Measurements from ENCODE around the gene MCFD2. TPM values are rescaled to one million over a fixed set of nuclear protein-coding genes. Genes with fewer than 3 reads are reported as not detected.

Gene MCFD2
- total RNA-seq, 4 donors from 2014 or later = 61.9 to 89.5 (median 74.2) TPM

GRCh38 chr2:46921676-46922448 is 6.3 kb upstream of the MCFD2 start:
- no peaks in the 10 kb centered on the region for H3K27me3 ChIP-seq
- H3K36me3 ChIP-seq = no peaks in the 10 kb centered on the region
- peaks cover 0 to 4% (median 1%) of the 10 kb centered on the region in 4 donors for H3K9me3 ChIP-seq
- no peak for DNase-seq (ENCODE audit: extremely low spot score)
- H3K4me3 ChIP-seq = no peak overlapping the region
- TF ChIP-seq EP300 (IDR thresholded peaks at IDR 0.05) = no peak
- TF ChIP-seq, protein P1, sequence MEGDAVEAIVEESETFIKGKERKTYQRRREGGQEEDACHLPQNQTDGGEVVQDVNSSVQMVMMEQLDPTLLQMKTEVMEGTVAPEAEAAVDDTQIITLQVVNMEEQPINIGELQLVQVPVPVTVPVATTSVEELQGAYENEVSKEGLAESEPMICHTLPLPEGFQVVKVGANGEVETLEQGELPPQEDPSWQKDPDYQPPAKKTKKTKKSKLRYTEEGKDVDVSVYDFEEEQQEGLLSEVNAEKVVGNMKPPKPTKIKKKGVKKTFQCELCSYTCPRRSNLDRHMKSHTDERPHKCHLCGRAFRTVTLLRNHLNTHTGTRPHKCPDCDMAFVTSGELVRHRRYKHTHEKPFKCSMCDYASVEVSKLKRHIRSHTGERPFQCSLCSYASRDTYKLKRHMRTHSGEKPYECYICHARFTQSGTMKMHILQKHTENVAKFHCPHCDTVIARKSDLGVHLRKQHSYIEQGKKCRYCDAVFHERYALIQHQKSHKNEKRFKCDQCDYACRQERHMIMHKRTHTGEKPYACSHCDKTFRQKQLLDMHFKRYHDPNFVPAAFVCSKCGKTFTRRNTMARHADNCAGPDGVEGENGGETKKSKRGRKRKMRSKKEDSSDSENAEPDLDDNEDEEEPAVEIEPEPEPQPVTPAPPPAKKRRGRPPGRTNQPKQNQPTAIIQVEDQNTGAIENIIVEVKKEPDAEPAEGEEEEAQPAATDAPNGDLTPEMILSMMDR (IDR thresholded peaks at IDR 0.05) = no peak
- no peak for TF ChIP-seq POLR2AphosphoS5 (IDR thresholded peaks at IDR 0.05)
- TF ChIP-seq POLR2A (IDR thresholded peaks at IDR 0.05; ENCODE audit: low read depth) = no peak
- H3K27ac ChIP-seq (replicated peaks in 1 of 4) = no peak overlapping the region
- 88% methylated on average over 11 of the region's 11 CpGs for WGBS
- H3K4me1 ChIP-seq = peaks cover 2 to 12% (median 6%) of the 10 kb centered on the region in 4 donors
- intact Hi-C loops (cut with DNase I) = no loop called here

GRCh38 chr2:46917628-46918027 is 2.0 kb upstream of the MCFD2 start:
- H3K9me3 ChIP-seq = no peaks in the 10 kb centered on the region
- H3K4me1 ChIP-seq = peaks cover 30 to 43% (median 37%) of the 10 kb centered on the region in 4 donors
- no peak for DNase-seq (ENCODE audit: extremely low spot score)
- intact Hi-C loops (cut with DNase I) = loop anchor here (5.0 to 10.0 kb wide), 2 partner anchors 157 to 405 kb away; no protein-coding TSS in a partner anchor
- no peaks in the 10 kb centered on the region for H3K27me3 ChIP-seq
- no peaks in the 10 kb centered on the region for H3K36me3 ChIP-seq
- H3K27ac ChIP-seq (replicated peaks in 1 of 4) = no peak overlapping the region
- no peak overlapping the region for H3K4me3 ChIP-seq
- TF ChIP-seq, protein P1 (IDR thresholded peaks at IDR 0.05) = no peak
- TF ChIP-seq EP300 (IDR thresholded peaks at IDR 0.05) (no peak), POLR2A (IDR thresholded peaks at IDR 0.05; ENCODE audit: low read depth) (no peak), POLR2AphosphoS5 (IDR thresholded peaks at IDR 0.05) (no peak)

DNA sequence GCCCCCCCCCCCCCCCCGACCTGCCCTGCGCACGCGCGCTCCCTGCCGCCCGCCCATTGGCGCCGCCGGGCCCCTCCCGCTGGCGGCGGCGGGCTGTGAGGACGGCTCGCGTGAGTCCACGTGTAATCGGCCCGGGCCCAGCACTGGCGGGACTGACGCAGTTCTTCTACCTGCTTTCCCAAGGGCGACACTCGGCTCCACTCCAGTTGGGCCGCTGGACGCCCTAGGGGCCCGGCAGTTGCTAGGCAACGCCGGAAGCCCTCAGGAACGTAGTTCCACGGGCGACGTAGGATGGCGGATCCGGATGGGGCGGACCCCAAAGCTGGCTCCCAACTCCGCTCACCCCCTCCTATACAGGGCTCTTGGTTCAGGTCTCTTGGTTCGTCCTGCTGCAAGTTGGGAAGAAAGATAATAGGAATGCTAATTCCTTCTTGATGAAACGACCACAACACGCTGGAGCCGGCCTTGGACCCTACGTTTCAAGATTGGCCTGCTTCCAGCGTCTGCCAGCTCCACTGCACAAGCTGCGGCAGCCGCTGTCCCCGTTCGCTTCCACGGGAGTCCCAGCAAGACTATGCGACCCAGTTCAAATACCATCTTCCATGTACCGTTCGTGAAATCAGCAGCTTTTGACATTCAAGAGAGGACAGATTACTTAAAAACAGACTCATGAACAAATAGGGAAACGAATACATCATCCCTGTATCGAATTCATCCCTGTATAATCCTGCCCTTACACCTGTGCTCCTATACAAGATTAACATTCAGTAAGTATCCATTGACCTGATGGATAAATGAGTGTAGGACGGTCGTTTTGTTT is 415 bp upstream of the MCFD2 start:
- peak overlapping the region; percentile 90 to 100 (median 99) for H3K4me3 ChIP-seq
- TF ChIP-seq, protein P1 (IDR thresholded peaks at IDR 0.05) = no peak
- TF ChIP-seq POLR2AphosphoS5 (IDR thresholded peaks at IDR 0.05) = peak; percentile 80 to 93
- no peaks in the 10 kb centered on the region for H3K9me3 ChIP-seq
- peak overlapping the region; percentile 95 to 99 (median 97) for H3K27ac ChIP-seq (replicated peaks in 1 of 4)
- peaks cover 1 to 6% (median 3%) of the 10 kb centered on the region in 4 donors for H3K36me3 ChIP-seq
- peaks cover 32 to 47% (median 42%) of the 10 kb centered on the region in 4 donors for H3K4me1 ChIP-seq
- intact Hi-C loops (cut with DNase I) = loop anchor here (5.0 to 10.0 kb wide), 2 partner anchors 159 to 406 kb away; no protein-coding TSS in a partner anchor
- DNase-seq (ENCODE audit: extremely low spot score) = peak; percentile 95
- WGBS = under 1% methylated on average over 27 of the region's 55 CpGs
- H3K27me3 ChIP-seq = no peaks in the 10 kb centered on the region

DNA sequence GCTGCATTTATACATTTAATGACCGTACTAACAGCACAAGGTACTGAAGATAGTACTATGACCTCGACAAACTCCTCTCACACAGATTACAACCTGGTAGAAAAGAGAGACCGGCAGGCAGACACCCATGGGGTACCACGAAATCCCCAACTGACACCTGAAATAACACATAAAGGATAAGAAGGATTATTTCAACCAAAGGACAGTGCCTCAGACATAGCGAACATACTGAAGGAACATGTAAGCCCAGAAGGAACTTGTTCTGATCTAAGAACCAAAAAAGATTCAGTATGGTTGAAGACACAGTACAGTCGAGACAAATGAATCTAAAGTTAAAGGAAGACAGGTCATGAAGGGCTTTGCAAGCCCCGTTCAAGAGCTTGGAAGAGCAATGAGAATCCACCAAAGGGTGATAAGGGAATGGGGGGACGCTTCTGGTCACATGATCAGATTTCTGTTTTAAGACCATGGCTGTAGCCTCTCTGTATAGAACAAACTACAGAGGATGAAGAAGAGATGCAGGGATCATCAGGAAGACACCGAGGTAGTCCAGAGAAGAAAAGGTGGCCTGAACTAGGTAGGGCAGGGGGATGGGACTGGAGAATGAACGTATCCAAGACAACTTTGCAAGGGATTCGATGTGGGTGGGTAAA is 902 bp downstream of the MCFD2 start:
- intact Hi-C loops (cut with DNase I) = loop anchor here (5.0 to 10.0 kb wide), 2 partner anchors 160 to 408 kb away; no protein-coding TSS in a partner anchor
- no peak for DNase-seq (ENCODE audit: extremely low spot score)
- H3K9me3 ChIP-seq = no peaks in the 10 kb centered on the region
- H3K4me3 ChIP-seq = peak overlapping the region; percentile 90 to 100 (median 99)
- H3K36me3 ChIP-seq = peaks cover 7 to 19% (median 16%) of the 10 kb centered on the region in 4 donors
- no peaks in the 10 kb centered on the region for H3K27me3 ChIP-seq
- 38% methylated on average over 11 of the region's 11 CpGs for WGBS
- TF ChIP-seq POLR2AphosphoS5 (IDR thresholded peaks at IDR 0.05) (no peak), EP300 (IDR thresholded peaks at IDR 0.05) (no peak), POLR2A (IDR thresholded peaks at IDR 0.05; ENCODE audit: low read depth) (no peak)
- TF ChIP-seq, protein P1 (IDR thresholded peaks at IDR 0.05) = no peak
- H3K27ac ChIP-seq (replicated peaks in 1 of 4) = peak overlapping the region; percentile 95 to 99 (median 97)
- peaks cover 32 to 57% (median 47%) of the 10 kb centered on the region in 4 donors for H3K4me1 ChIP-seq
